ENCODE results near the gene RAP1A.

Gene RAP1A

GRCh38 chr1:111733183-111733991 is 113.8 kb downstream of the RAP1A start:
- H3K4me1 ChIP-seq (ENCODE audit: control insufficient read depth in 5 of 5, insufficient read depth in 5 of 5, low read length in 5 of 5) = peaks cover 42 to 96% (median 95%) of the 10 kb centered on the region in 5 donors
- H3K36me3 ChIP-seq (ENCODE audit: control insufficient read depth in 5 of 5, insufficient read depth in 5 of 5, low read length in 5 of 5) = peaks cover 0 to 7% (median 0%) of the 10 kb centered on the region in 5 donors
- no peaks in the 10 kb centered on the region for H3K9me3 ChIP-seq (ENCODE audit: control insufficient read depth in 5 of 5, low read length in 5 of 5)
- peak overlapping the region; percentile 81 for H3K27ac ChIP-seq (ENCODE audit: low read depth, low read length)
- no peaks in the 10 kb centered on the region for H3K27me3 ChIP-seq (ENCODE audit: control insufficient read depth in 5 of 5, insufficient read depth in 4 of 5, low read length in 5 of 5)
- peak overlapping the region in 2 of 5 donors; percentile 17 to 18 for H3K4me3 ChIP-seq (ENCODE audit: low read depth in 1 of 5, low read length in 5 of 5)
- peak overlapping the region in 2 of 5 donors; percentile 13 to 14 for H3K9ac ChIP-seq (ENCODE audit: low read length in 5 of 5)

- Histone ChIP-seq H3K4me1 (ENCODE audit: control insufficient read depth in 5 of 5, insufficient read depth in 5 of 5, low read length in 5 of 5) (peaks cover 42 to 99% (median 95%) of the 10 kb centered on the region in 5 donors), H3K9ac (ENCODE audit: low read length in 5 of 5) (peak overlapping the region in 1 of 5 donors; percentile 14), H3K4me3 (ENCODE audit: low read depth in 1 of 5, low read length in 5 of 5) (peak overlapping the region in 2 of 5 donors; percentile 18 to 43), H3K27me3 (ENCODE audit: control insufficient read depth in 5 of 5, insufficient read depth in 4 of 5, low read length in 5 of 5) (no peaks in the 10 kb centered on the region), H3K9me3 (ENCODE audit: control insufficient read depth in 5 of 5, low read length in 5 of 5) (no peaks in the 10 kb centered on the region), H3K36me3 (ENCODE audit: control insufficient read depth in 5 of 5, insufficient read depth in 5 of 5, low read length in 5 of 5) (peaks cover 0 to 7% (median 0%) of the 10 kb centered on the region in 5 donors), H3K27ac (ENCODE audit: low read depth, low read length) (peak overlapping the region; percentile 81)
Observed at GRCh38 chr1:111733992-111734341, 114.4 kb downstream of the RAP1A start.

GRCh38 chr1:111734426-111734825 is 114.8 kb downstream of the RAP1A start:
- peak overlapping the region; percentile 81 for H3K27ac ChIP-seq (ENCODE audit: low read depth, low read length)
- peaks cover 42 to 99% (median 92%) of the 10 kb centered on the region in 5 donors for H3K4me1 ChIP-seq (ENCODE audit: control insufficient read depth in 5 of 5, insufficient read depth in 5 of 5, low read length in 5 of 5)
- H3K9me3 ChIP-seq (ENCODE audit: control insufficient read depth in 5 of 5, low read length in 5 of 5) = no peaks in the 10 kb centered on the region
- peaks cover 0 to 7% (median 0%) of the 10 kb centered on the region in 5 donors for H3K36me3 ChIP-seq (ENCODE audit: control insufficient read depth in 5 of 5, insufficient read depth in 5 of 5, low read length in 5 of 5)
- no peaks in the 10 kb centered on the region for H3K27me3 ChIP-seq (ENCODE audit: control insufficient read depth in 5 of 5, insufficient read depth in 4 of 5, low read length in 5 of 5)
- peak overlapping the region in 3 of 5 donors; percentile 7 to 43 (median 18) for H3K4me3 ChIP-seq (ENCODE audit: low read depth in 1 of 5, low read length in 5 of 5)
- peak overlapping the region in 1 of 5 donors; percentile 8 for H3K9ac ChIP-seq (ENCODE audit: low read length in 5 of 5)

- Histone ChIP-seq H3K9ac (ENCODE audit: low read length in 5 of 5) (peak overlapping the region in 1 of 5 donors; percentile 8), H3K36me3 (ENCODE audit: control insufficient read depth in 5 of 5, insufficient read depth in 5 of 5, low read length in 5 of 5) (peaks cover 0 to 7% (median 0%) of the 10 kb centered on the region in 5 donors), H3K27me3 (ENCODE audit: control insufficient read depth in 5 of 5, insufficient read depth in 4 of 5, low read length in 5 of 5) (no peaks in the 10 kb centered on the region), H3K4me3 (ENCODE audit: low read depth in 1 of 5, low read length in 5 of 5) (peak overlapping the region in 2 of 5 donors; percentile 7 to 43), H3K4me1 (ENCODE audit: control insufficient read depth in 5 of 5, insufficient read depth in 5 of 5, low read length in 5 of 5) (peaks cover 40 to 99% (median 92%) of the 10 kb centered on the region in 5 donors), H3K27ac (ENCODE audit: low read depth, low read length) (peak overlapping the region; percentile 81), H3K9me3 (ENCODE audit: control insufficient read depth in 5 of 5, low read length in 5 of 5) (no peaks in the 10 kb centered on the region)
Observed at GRCh38 chr1:111734856-111735255, 115.3 kb downstream of the RAP1A start.

DNA sequence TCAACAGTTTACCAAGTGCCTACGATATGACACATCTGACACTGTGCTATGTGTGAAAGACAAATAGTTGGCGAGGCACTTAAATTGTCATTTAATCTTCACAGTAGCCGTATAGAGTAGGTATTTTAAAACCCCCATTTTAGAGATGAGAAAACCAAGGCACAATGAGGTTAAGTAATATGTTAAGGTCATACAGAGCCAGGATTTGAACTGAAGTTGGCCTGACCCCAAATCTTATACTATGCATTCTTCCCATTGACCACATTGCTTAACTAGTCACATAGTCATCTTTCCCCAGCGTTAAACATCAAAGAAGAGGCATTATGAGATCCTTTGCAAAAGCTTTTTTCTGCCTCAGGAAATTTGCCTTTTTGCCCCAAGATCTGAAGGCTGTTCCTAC is 115.7 kb downstream of the RAP1A start:
- Histone ChIP-seq H3K27ac (ENCODE audit: low read depth, low read length) (no peak overlapping the region), H3K4me1 (ENCODE audit: control insufficient read depth in 5 of 5, insufficient read depth in 5 of 5, low read length in 5 of 5) (peaks cover 36 to 99% (median 92%) of the 10 kb centered on the region in 5 donors)

GRCh38 chr1:111735858-111736544 is 116.4 kb downstream of the RAP1A start:
- Histone ChIP-seq H3K27me3 (ENCODE audit: control insufficient read depth in 5 of 5, insufficient read depth in 4 of 5, low read length in 5 of 5) (no peaks in the 10 kb centered on the region), H3K27ac (ENCODE audit: low read depth, low read length) (peak overlapping the region; percentile 94), H3K9ac (ENCODE audit: low read length in 5 of 5) (peak overlapping the region in 2 of 5 donors; percentile 5 to 78), H3K4me3 (ENCODE audit: low read depth in 1 of 5, low read length in 5 of 5) (peak overlapping the region in 3 of 5 donors; percentile 3 to 71 (median 29)), H3K4me1 (ENCODE audit: control insufficient read depth in 5 of 5, insufficient read depth in 5 of 5, low read length in 5 of 5) (peaks cover 35 to 95% (median 90%) of the 10 kb centered on the region in 5 donors), H3K36me3 (ENCODE audit: control insufficient read depth in 5 of 5, insufficient read depth in 5 of 5, low read length in 5 of 5) (peaks cover 0 to 7% (median 0%) of the 10 kb centered on the region in 5 donors), H3K9me3 (ENCODE audit: control insufficient read depth in 5 of 5, low read length in 5 of 5) (no peaks in the 10 kb centered on the region)

More for the DNA sequence above, 115.7 kb downstream of the RAP1A start:
- no peak overlapping the region for H3K9ac ChIP-seq (ENCODE audit: low read length in 5 of 5)
- H3K27me3 ChIP-seq (ENCODE audit: control insufficient read depth in 5 of 5, insufficient read depth in 4 of 5, low read length in 5 of 5) = no peaks in the 10 kb centered on the region
- peaks cover 0 to 7% (median 0%) of the 10 kb centered on the region in 5 donors for H3K36me3 ChIP-seq (ENCODE audit: control insufficient read depth in 5 of 5, insufficient read depth in 5 of 5, low read length in 5 of 5)
- peak overlapping the region in 1 of 5 donors; percentile 29 for H3K4me3 ChIP-seq (ENCODE audit: low read depth in 1 of 5, low read length in 5 of 5)
- H3K9me3 ChIP-seq (ENCODE audit: control insufficient read depth in 5 of 5, low read length in 5 of 5) = no peaks in the 10 kb centered on the region

DNA sequence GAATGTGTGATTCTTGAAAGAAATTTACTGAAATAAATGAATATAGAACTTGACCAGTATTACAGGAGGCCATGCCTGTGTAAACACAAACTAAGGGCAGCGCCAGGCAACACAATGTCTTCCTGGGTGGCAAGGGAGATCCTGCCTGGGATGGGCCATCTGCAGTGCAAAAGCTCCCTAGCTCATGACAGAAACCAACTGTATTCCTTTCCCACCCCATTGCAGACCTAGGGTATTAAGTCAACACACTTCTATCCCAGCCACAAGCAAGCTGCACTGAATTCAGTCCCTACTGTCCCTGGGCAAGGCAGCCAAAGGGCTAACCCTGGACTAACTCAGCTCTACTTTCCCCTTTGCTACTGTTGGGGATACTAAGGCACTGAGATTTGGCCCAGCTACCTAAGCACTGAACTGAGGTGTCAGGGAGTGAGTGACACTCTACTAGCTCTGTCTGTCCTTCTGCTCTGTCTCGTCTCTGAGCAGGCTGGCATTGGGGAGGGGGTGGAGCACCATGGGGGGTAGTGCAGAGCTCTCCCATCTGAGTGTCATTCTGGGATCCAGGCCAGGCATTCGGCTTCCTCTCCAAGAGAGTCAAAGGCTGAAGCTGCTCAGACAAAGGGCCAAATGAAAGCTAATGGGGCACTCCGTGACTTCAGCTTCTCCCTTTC is 117.1 kb downstream of the RAP1A start:
- H3K27me3 ChIP-seq (ENCODE audit: control insufficient read depth in 5 of 5, insufficient read depth in 4 of 5, low read length in 5 of 5) = no peaks in the 10 kb centered on the region
- peaks cover 32 to 88% (median 83%) of the 10 kb centered on the region in 5 donors for H3K4me1 ChIP-seq (ENCODE audit: control insufficient read depth in 5 of 5, insufficient read depth in 5 of 5, low read length in 5 of 5)
- peak overlapping the region; percentile 10 to 85 (median 79) for H3K4me3 ChIP-seq (ENCODE audit: low read depth in 1 of 5, low read length in 5 of 5)
- H3K27ac ChIP-seq (ENCODE audit: low read depth, low read length) = peak overlapping the region; percentile 94
- peak overlapping the region in 4 of 5 donors; percentile 35 to 78 (median 42) for H3K9ac ChIP-seq (ENCODE audit: low read length in 5 of 5)
- no peaks in the 10 kb centered on the region for H3K9me3 ChIP-seq (ENCODE audit: control insufficient read depth in 5 of 5, low read length in 5 of 5)
- H3K36me3 ChIP-seq (ENCODE audit: control insufficient read depth in 5 of 5, insufficient read depth in 5 of 5, low read length in 5 of 5) = peaks cover 0 to 7% (median 0%) of the 10 kb centered on the region in 5 donors

- Histone ChIP-seq H3K9ac (ENCODE audit: low read length in 5 of 5) (peak overlapping the region; percentile 39 to 78 (median 71)), H3K36me3 (ENCODE audit: control insufficient read depth in 5 of 5, insufficient read depth in 5 of 5, low read length in 5 of 5) (peaks cover 0 to 7% (median 0%) of the 10 kb centered on the region in 5 donors), H3K9me3 (ENCODE audit: control insufficient read depth in 5 of 5, low read length in 5 of 5) (no peaks in the 10 kb centered on the region), H3K27ac (ENCODE audit: low read depth, low read length) (peak overlapping the region; percentile 94), H3K4me1 (ENCODE audit: control insufficient read depth in 5 of 5, insufficient read depth in 5 of 5, low read length in 5 of 5) (peaks cover 32 to 80% (median 76%) of the 10 kb centered on the region in 5 donors), H3K27me3 (ENCODE audit: control insufficient read depth in 5 of 5, insufficient read depth in 4 of 5, low read length in 5 of 5) (no peaks in the 10 kb centered on the region), H3K4me3 (ENCODE audit: low read depth in 1 of 5, low read length in 5 of 5) (peak overlapping the region; percentile 71 to 88 (median 79))
Observed at GRCh38 chr1:111737216-111738132, 117.9 kb downstream of the RAP1A start.

DNA sequence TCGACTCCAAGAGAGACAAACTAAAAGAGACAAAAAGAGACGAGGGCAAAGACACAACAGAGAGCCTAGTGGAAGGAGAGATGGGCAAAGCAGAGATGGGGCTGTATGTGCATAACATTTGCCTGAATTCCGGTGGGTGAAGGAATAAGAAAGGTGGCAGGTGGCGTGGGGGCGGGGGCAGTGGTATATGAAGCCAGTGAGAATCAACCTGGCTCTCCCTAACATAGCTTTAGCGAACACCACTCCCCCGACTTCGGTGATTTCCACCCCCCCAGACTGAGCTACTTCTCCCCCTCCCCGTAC is 118.5 kb downstream of the RAP1A start:
- Histone ChIP-seq H3K4me1 (ENCODE audit: control insufficient read depth in 5 of 5, insufficient read depth in 5 of 5, low read length in 5 of 5) (peaks cover 31 to 74% (median 70%) of the 10 kb centered on the region in 5 donors), H3K36me3 (ENCODE audit: control insufficient read depth in 5 of 5, insufficient read depth in 5 of 5, low read length in 5 of 5) (peaks cover 0 to 7% (median 0%) of the 10 kb centered on the region in 5 donors), H3K27ac (ENCODE audit: low read depth, low read length) (peak overlapping the region; percentile 94), H3K9ac (ENCODE audit: low read length in 5 of 5) (peak overlapping the region; percentile 39 to 78 (median 71)), H3K4me3 (ENCODE audit: low read depth in 1 of 5, low read length in 5 of 5) (peak overlapping the region; percentile 71 to 88 (median 79)), H3K27me3 (ENCODE audit: control insufficient read depth in 5 of 5, insufficient read depth in 4 of 5, low read length in 5 of 5) (no peaks in the 10 kb centered on the region), H3K9me3 (ENCODE audit: control insufficient read depth in 5 of 5, low read length in 5 of 5) (no peaks in the 10 kb centered on the region)

All from subcutaneous abdominal adipose tissue (tissue), 5 donors.